Measurements from ENCODE around the gene RSRC1.

RSRC1 gene

DNA sequence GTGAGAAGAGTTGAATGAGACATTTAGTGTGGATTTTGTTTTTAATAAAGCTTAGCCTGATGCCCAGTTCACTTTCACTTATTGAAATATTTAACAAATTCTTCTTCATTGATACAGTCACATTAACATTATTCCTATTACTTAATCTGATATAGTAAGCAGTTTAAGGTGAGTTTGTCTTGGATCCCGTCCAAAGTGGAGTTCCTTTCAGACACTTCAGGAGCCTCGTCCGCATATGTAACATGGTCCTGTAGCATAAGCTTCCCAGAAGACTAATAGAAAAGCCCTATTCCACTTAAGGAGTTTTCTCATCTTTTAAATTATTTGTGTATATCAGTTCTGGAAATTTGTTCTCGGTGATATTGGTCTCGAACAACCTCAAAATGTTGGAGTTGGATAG is 421.4 kb downstream of the RSRC1 start:
- no peak for TF ChIP-seq CREB1 (IDR thresholded peaks at IDR 0.05; ENCODE audit: low read depth)
- TF ChIP-seq NFIC (IDR thresholded peaks at IDR 0.05) = no peak
- no peak for TF ChIP-seq TEAD4 (IDR thresholded peaks at IDR 0.05)
- TF ChIP-seq, protein P1, sequence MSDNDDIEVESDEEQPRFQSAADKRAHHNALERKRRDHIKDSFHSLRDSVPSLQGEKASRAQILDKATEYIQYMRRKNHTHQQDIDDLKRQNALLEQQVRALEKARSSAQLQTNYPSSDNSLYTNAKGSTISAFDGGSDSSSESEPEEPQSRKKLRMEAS (IDR thresholded peaks at IDR 0.05) = no peak
- TF ChIP-seq, protein P2, sequence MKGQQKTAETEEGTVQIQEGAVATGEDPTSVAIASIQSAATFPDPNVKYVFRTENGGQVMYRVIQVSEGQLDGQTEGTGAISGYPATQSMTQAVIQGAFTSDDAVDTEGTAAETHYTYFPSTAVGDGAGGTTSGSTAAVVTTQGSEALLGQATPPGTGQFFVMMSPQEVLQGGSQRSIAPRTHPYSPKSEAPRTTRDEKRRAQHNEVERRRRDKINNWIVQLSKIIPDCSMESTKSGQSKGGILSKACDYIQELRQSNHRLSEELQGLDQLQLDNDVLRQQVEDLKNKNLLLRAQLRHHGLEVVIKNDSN (IDR thresholded peaks at IDR 0.05) = no peak
- no peak for TF ChIP-seq EP300 (IDR thresholded peaks at IDR 0.05; ENCODE audit: borderline replicate concordance)
- no peak for TF ChIP-seq ZBTB7A (IDR thresholded peaks at IDR 0.05; ENCODE audit: low read depth)
- no peak for TF ChIP-seq CEBPB (IDR thresholded peaks at IDR 0.05)
- TF ChIP-seq TAF1 (IDR thresholded peaks at IDR 0.05; ENCODE audit: low read depth) = no peak
- TF ChIP-seq RAD21 (IDR thresholded peaks at IDR 0.05; ENCODE audit: low read depth) = no peak
- TF ChIP-seq YY1 (IDR thresholded peaks at IDR 0.05; ENCODE audit: low read depth) = no peak
- no peak for TF ChIP-seq FOXM1 (IDR thresholded peaks at IDR 0.05; ENCODE audit: borderline replicate concordance, low read depth)
- no peak for TF ChIP-seq TCF12 (IDR thresholded peaks at IDR 0.05; ENCODE audit: low read depth)

DNA sequence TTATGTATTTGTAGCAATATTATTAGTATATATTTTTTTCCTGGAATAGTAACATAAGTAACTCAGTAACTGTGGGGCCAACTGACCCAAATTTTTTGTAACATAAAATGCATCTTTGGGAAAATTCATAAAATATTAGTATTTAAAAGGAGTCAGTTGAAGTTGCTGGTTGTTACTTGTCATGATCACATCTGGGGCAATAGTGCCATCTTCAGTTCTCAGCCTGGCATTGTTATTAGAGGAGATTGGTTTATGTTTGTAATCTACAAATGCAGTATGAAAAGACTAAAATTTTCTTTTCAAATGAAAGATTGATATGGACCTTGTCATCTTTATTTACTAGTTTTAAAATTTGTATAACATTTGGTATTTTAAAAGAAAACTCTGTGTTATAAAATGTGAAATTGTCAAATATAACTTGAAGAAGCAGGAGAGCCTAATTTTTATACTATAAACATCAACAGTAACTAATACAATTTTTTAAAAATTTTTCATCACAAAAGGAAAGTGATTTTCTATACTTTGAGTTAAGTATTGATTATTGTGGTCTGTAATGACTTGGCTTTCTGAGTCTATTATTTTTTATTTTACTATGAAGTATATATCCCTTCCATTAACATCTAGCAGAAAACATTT is 422.3 kb downstream of the RSRC1 start:
- TF ChIP-seq RAD21 (IDR thresholded peaks at IDR 0.05; ENCODE audit: low read depth) = peak; percentile 63
- TF ChIP-seq ZBTB7A (IDR thresholded peaks at IDR 0.05; ENCODE audit: low read depth) = no peak

DNA sequence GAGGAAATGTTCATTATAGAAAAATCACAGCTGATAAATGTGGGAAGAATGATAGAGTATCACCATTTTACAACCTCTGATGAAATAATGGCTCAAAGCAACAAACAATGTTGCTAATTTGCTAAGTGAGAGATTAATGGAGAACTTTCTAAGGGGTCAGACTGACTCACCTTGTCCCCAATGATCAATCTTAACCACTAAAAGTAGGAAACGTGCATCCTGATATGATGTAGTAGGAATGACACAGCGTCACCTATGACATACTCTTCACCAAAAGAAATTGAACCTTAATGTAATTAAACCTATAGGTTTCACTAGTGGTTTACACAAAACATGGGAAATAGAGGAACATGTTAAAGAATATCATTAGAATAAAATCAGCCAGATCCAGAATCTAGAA is 426.0 kb downstream of the RSRC1 start:
- TF ChIP-seq, protein P3, sequence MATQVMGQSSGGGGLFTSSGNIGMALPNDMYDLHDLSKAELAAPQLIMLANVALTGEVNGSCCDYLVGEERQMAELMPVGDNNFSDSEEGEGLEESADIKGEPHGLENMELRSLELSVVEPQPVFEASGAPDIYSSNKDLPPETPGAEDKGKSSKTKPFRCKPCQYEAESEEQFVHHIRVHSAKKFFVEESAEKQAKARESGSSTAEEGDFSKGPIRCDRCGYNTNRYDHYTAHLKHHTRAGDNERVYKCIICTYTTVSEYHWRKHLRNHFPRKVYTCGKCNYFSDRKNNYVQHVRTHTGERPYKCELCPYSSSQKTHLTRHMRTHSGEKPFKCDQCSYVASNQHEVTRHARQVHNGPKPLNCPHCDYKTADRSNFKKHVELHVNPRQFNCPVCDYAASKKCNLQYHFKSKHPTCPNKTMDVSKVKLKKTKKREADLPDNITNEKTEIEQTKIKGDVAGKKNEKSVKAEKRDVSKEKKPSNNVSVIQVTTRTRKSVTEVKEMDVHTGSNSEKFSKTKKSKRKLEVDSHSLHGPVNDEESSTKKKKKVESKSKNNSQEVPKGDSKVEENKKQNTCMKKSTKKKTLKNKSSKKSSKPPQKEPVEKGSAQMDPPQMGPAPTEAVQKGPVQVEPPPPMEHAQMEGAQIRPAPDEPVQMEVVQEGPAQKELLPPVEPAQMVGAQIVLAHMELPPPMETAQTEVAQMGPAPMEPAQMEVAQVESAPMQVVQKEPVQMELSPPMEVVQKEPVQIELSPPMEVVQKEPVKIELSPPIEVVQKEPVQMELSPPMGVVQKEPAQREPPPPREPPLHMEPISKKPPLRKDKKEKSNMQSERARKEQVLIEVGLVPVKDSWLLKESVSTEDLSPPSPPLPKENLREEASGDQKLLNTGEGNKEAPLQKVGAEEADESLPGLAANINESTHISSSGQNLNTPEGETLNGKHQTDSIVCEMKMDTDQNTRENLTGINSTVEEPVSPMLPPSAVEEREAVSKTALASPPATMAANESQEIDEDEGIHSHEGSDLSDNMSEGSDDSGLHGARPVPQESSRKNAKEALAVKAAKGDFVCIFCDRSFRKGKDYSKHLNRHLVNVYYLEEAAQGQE (IDR thresholded peaks at IDR 0.05; ENCODE audit: low read depth) = no peak
- TF ChIP-seq, protein P2 (IDR thresholded peaks at IDR 0.05) = no peak
- no peak for TF ChIP-seq RAD21 (IDR thresholded peaks at IDR 0.05; ENCODE audit: low read depth)
- no peak for TF ChIP-seq TCF12 (IDR thresholded peaks at IDR 0.05; ENCODE audit: low read depth)
- TF ChIP-seq ZBTB7A (IDR thresholded peaks at IDR 0.05; ENCODE audit: low read depth) = no peak
- TF ChIP-seq TEAD4 (IDR thresholded peaks at IDR 0.05) = no peak
- no peak for TF ChIP-seq CEBPB (IDR thresholded peaks at IDR 0.05)
- no peak for TF ChIP-seq YY1 (IDR thresholded peaks at IDR 0.05; ENCODE audit: low read depth)
- TF ChIP-seq NFIC (IDR thresholded peaks at IDR 0.05) = no peak
- TF ChIP-seq, protein P1 (IDR thresholded peaks at IDR 0.05) = no peak
- no peak for TF ChIP-seq CREB1 (IDR thresholded peaks at IDR 0.05; ENCODE audit: low read depth)
- TF ChIP-seq TAF1 (IDR thresholded peaks at IDR 0.05; ENCODE audit: low read depth) = no peak
- TF ChIP-seq FOXM1 (IDR thresholded peaks at IDR 0.05; ENCODE audit: borderline replicate concordance, low read depth) = no peak
- no peak for TF ChIP-seq EP300 (IDR thresholded peaks at IDR 0.05; ENCODE audit: borderline replicate concordance)
- no peak for TF ChIP-seq EGR1 (IDR thresholded peaks at IDR 0.05)

DNA sequence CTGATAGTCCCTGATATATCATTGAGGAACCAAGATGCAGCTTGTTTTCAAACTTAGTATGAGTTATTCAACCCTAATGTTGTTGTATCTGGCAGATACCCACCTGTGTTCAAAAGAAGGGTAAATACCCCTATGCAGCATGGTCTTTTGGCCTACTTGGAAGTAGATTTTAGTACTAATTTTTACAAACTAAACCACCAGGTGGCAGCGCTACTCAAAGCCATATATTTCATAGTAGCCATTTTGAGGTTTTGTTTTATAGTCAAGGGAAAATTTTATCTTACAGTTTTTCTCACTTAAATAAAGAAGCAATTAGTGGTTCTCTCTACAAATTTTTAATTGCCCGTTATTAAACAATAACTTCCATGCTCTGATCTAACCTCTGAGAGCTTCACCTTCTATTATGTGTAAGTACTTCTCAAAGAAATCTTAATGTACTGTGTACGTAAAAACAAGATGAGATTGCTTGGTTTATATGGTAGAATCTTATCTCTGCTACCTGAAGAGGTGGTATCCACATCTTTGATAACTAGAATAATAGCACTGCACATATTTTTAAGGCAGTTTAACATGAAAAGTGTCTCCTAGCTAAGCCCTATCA is 429.6 kb downstream of the RSRC1 start:
- peak; percentile 60; the same call in 1 of the 2 replicates for TF ChIP-seq YY1 (IDR thresholded peaks at IDR 0.05; ENCODE audit: low read depth)
- TF ChIP-seq, protein P3 (IDR thresholded peaks at IDR 0.05; ENCODE audit: low read depth) = no peak
- TF ChIP-seq RAD21 (IDR thresholded peaks at IDR 0.05; ENCODE audit: low read depth) = peak; percentile 47
- TF ChIP-seq, protein P2 (IDR thresholded peaks at IDR 0.05) = no peak

DNA sequence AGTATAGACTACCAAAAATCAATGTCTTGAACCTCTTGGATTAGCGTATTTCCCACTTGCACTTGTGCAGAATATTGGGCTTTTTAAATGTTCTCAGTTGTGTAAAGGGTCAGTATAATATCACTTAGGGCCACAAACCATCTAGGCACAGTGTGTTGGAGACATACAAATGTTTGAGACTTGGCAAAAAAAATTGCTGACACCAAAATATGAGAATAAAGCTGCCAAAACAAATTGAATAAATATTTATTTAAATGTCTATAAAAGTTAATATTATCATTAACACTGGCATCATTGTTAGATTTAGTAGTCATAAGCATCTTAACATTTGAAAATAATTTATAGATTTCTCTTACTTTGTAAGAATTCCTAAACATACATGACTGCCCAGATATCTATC is 430.2 kb downstream of the RSRC1 start:
- TF ChIP-seq FOXM1 (IDR thresholded peaks at IDR 0.05; ENCODE audit: borderline replicate concordance, low read depth) (no peak), TCF12 (IDR thresholded peaks at IDR 0.05; ENCODE audit: low read depth) (no peak), EGR1 (IDR thresholded peaks at IDR 0.05) (no peak), CEBPB (IDR thresholded peaks at IDR 0.05) (no peak), CREB1 (IDR thresholded peaks at IDR 0.05; ENCODE audit: low read depth) (no peak)
- TF ChIP-seq, protein P1 (IDR thresholded peaks at IDR 0.05) = no peak

All from Ishikawa (cell line).